ENCODE data around the gene KCTD14.
A peak's percentile ranks its signal among the peaks of the same experiment; 100 is the strongest.
"Not testable (repeated sequence)": the region's sequence is repeated elsewhere in the genome, so short reads cannot be mapped to it uniquely, and the experiment has no call there.

Gene KCTD14

GRCh38 chr11:78038697-78039313, 15.7 kb upstream of the KCTD14 start:
- no peak overlapping the region for H3K27ac Mint-ChIP-seq
- no peaks in the 10 kb centered on the region for H3K9me3 Mint-ChIP-seq
- ATAC-seq: no peak
- H3K4me1 Mint-ChIP-seq: peaks cover 30% of the 10 kb centered on the region
- H3K4me3 Mint-ChIP-seq: no peak overlapping the region
- H3K27me3 Mint-ChIP-seq: no peaks in the 10 kb centered on the region
- no peak for DNase-seq

GRCh38 chr11:78037825-78038620, 14.9 kb upstream of the KCTD14 start:
- H3K27ac Mint-ChIP-seq: no peak overlapping the region
- ATAC-seq (no peak), DNase-seq (no peak)
- H3K9me3 Mint-ChIP-seq: no peaks in the 10 kb centered on the region
- H3K4me3 Mint-ChIP-seq: no peak overlapping the region
- peaks cover 24% of the 10 kb centered on the region for H3K4me1 Mint-ChIP-seq
- H3K27me3 Mint-ChIP-seq: no peaks in the 10 kb centered on the region

GRCh38 chr11:78037056-78037455, 14.0 kb upstream of the KCTD14 start:
- DNase-seq (no peak), ATAC-seq (no peak)
- Mint-ChIP-seq H3K4me3 (no peak overlapping the region), H3K9me3 (no peaks in the 10 kb centered on the region), H3K27ac (peak overlapping the region in 1 of 2 donors; percentile 48), H3K4me1 (peaks cover 24% of the 10 kb centered on the region), H3K27me3 (no peaks in the 10 kb centered on the region)

- Mint-ChIP-seq H3K27me3 (no peaks in the 10 kb centered on the region), H3K27ac (no peak overlapping the region), H3K4me1 (peaks cover 24% of the 10 kb centered on the region), H3K9me3 (no peaks in the 10 kb centered on the region), H3K4me3 (no peak overlapping the region)
- DNase-seq (no peak), ATAC-seq (no peak)
Measured at GRCh38 chr11:78036313-78036712, 13.2 kb upstream of the KCTD14 start.

- Mint-ChIP-seq H3K4me1 (peaks cover 8% of the 10 kb centered on the region), H3K27me3 (no peaks in the 10 kb centered on the region), H3K4me3 (no peak overlapping the region), H3K27ac (no peak overlapping the region), H3K9me3 (no peaks in the 10 kb centered on the region)
- DNase-seq (no peak), ATAC-seq (no peak)
Measured at GRCh38 chr11:78034623-78035022, 11.5 kb upstream of the KCTD14 start.

- Mint-ChIP-seq H3K27ac (peak overlapping the region; percentile 9 to 78), H3K4me1 (no peaks in the 10 kb centered on the region), H3K4me3 (no peak overlapping the region), H3K9me3 (no peaks in the 10 kb centered on the region), H3K27me3 (no peaks in the 10 kb centered on the region)
- DNase-seq: no peak
- no peak for ATAC-seq
Measured at GRCh38 chr11:78033040-78033439, 10.0 kb upstream of the KCTD14 start.

GRCh38 chr11:78032090-78032489, 9.0 kb upstream of the KCTD14 start:
- ATAC-seq (no peak), DNase-seq (no peak)
- Mint-ChIP-seq H3K27me3 (no peaks in the 10 kb centered on the region), H3K9me3 (no peaks in the 10 kb centered on the region), H3K27ac (no peak overlapping the region), H3K4me1 (no peaks in the 10 kb centered on the region), H3K4me3 (no peak overlapping the region)

- no peak overlapping the region for H3K4me3 Mint-ChIP-seq
- DNase-seq (no peak), ATAC-seq (no peak)
- H3K9me3 Mint-ChIP-seq: no peaks in the 10 kb centered on the region
- H3K4me1 Mint-ChIP-seq: no peaks in the 10 kb centered on the region
- H3K27ac Mint-ChIP-seq: no peak overlapping the region
- no peaks in the 10 kb centered on the region for H3K27me3 Mint-ChIP-seq
Measured at GRCh38 chr11:78031629-78032028, 8.6 kb upstream of the KCTD14 start.

- DNase-seq (no peak), ATAC-seq (no peak)
- H3K27me3 Mint-ChIP-seq: no peaks in the 10 kb centered on the region
- H3K4me1 Mint-ChIP-seq: no peaks in the 10 kb centered on the region
- no peak overlapping the region for H3K27ac Mint-ChIP-seq
- no peak overlapping the region for H3K4me3 Mint-ChIP-seq
- H3K9me3 Mint-ChIP-seq: no peaks in the 10 kb centered on the region
Measured at GRCh38 chr11:78030429-78031325, 7.6 kb upstream of the KCTD14 start.

GRCh38 chr11:78028423-78028822, 5.3 kb upstream of the KCTD14 start:
- not testable (repeated sequence) for H3K4me3 Mint-ChIP-seq, H3K4me1 Mint-ChIP-seq, H3K9me3 Mint-ChIP-seq, H3K27me3 Mint-ChIP-seq, ATAC-seq, DNase-seq, H3K27ac Mint-ChIP-seq

- Mint-ChIP-seq H3K27ac (no peak overlapping the region), H3K4me3 (no peak overlapping the region), H3K27me3 (peaks cover 10% of the 10 kb centered on the region), H3K4me1 (peaks cover 3% of the 10 kb centered on the region), H3K9me3 (no peaks in the 10 kb centered on the region)
- DNase-seq (no peak), ATAC-seq (no peak)
Measured at GRCh38 chr11:78027759-78028158, 4.7 kb upstream of the KCTD14 start.

- DNase-seq (no peak), ATAC-seq (no peak)
- Mint-ChIP-seq H3K27ac (no peak overlapping the region), H3K9me3 (no peaks in the 10 kb centered on the region), H3K27me3 (peaks cover 24% of the 10 kb centered on the region), H3K4me1 (peaks cover 9% of the 10 kb centered on the region), H3K4me3 (no peak overlapping the region)
Measured at GRCh38 chr11:78025378-78025777, 2.3 kb upstream of the KCTD14 start.

GRCh38 chr11:78023426-78023825, 350 bp upstream of the KCTD14 start:
- peaks cover 9% of the 10 kb centered on the region for H3K4me1 Mint-ChIP-seq
- no peak for DNase-seq
- no peak for ATAC-seq
- no peak overlapping the region for H3K27ac Mint-ChIP-seq
- peaks cover 24% of the 10 kb centered on the region for H3K27me3 Mint-ChIP-seq
- H3K4me3 Mint-ChIP-seq: no peak overlapping the region
- H3K9me3 Mint-ChIP-seq: no peaks in the 10 kb centered on the region

GRCh38 chr11:78021611-78022010, 1.5 kb downstream of the KCTD14 start:
- H3K27me3 Mint-ChIP-seq: peaks cover 24% of the 10 kb centered on the region
- H3K9me3 Mint-ChIP-seq: no peaks in the 10 kb centered on the region
- H3K4me3 Mint-ChIP-seq: no peak overlapping the region
- no peak for DNase-seq
- H3K27ac Mint-ChIP-seq: no peak overlapping the region
- no peak for ATAC-seq
- H3K4me1 Mint-ChIP-seq: peaks cover 9% of the 10 kb centered on the region

GRCh38 chr11:78020246-78020645, 2.8 kb downstream of the KCTD14 start:
- Mint-ChIP-seq H3K27ac (no peak overlapping the region), H3K4me1 (peaks cover 9% of the 10 kb centered on the region), H3K9me3 (no peaks in the 10 kb centered on the region), H3K27me3 (peaks cover 24% of the 10 kb centered on the region), H3K4me3 (no peak overlapping the region)
- no peak for DNase-seq
- ATAC-seq: no peak

- peaks cover 9% of the 10 kb centered on the region for H3K4me1 Mint-ChIP-seq
- peaks cover 24% of the 10 kb centered on the region for H3K27me3 Mint-ChIP-seq
- no peaks in the 10 kb centered on the region for H3K9me3 Mint-ChIP-seq
- H3K4me3 Mint-ChIP-seq: no peak overlapping the region
- DNase-seq (no peak), ATAC-seq (no peak)
- peak overlapping the region in 1 of 2 donors; percentile 5 for H3K27ac Mint-ChIP-seq
Measured at GRCh38 chr11:78019808-78020207, 3.3 kb downstream of the KCTD14 start.
